Activated CD4-positive, alpha-beta T cell treated with anti-CD3 and anti-CD28 coated beads, Interleukin-2, amount 10 ng/mL, durations not matched to agents 24 days and 14 days (primary cell): Measurements from ENCODE around the gene SNCAIP. TPM values are rescaled to one million over a fixed set of nuclear protein-coding genes. Genes with fewer than 3 reads are reported as not detected.

Experiments
- DNase-seq: peaks from one replicate; pipeline ENCODE4 v3.0.0; 2022
- H3K27ac Mint-ChIP-seq: one replicate; pipeline ENCODE4 v1.8.0; 2022; ENCODE audit warnings: mild to moderate bottlenecking, mixed read lengths
- H3K27me3 Mint-ChIP-seq: one replicate; pipeline ENCODE4 v1.8.0; 2022; ENCODE audit warnings: mixed read lengths
- H3K36me3 Mint-ChIP-seq: one replicate; pipeline ENCODE4 v1.8.0; 2022; ENCODE audit warnings: low read depth, mild to moderate bottlenecking, mixed read lengths
- H3K4me1 Mint-ChIP-seq: one replicate; pipeline ENCODE4 v1.8.0; 2021; ENCODE audit warnings: mixed read lengths
- H3K4me3 Mint-ChIP-seq: one replicate; pipeline ENCODE4 v1.8.0; 2022; ENCODE audit warnings: mild to moderate bottlenecking, moderate library complexity, mixed read lengths
- H3K9me3 Mint-ChIP-seq: one replicate; pipeline ENCODE4 v1.8.0; 2021; ENCODE audit warnings: mixed read lengths
- intact Hi-C: fragments of 100-400 bp; cut with micrococcal nuclease; formaldehyde crosslinking; loops from one replicate; pipeline ENCODE4 v1.15.1; 2023
- total RNA-seq: library from RNA; stranded (reverse); gene quantifications from 2 replicates; pipeline ENCODE4 v1.2.3, GENCODE V29; 2022

The SNCAIP gene
- total RNA-seq, 1 donor from 2014 or later: not detected

DNA sequence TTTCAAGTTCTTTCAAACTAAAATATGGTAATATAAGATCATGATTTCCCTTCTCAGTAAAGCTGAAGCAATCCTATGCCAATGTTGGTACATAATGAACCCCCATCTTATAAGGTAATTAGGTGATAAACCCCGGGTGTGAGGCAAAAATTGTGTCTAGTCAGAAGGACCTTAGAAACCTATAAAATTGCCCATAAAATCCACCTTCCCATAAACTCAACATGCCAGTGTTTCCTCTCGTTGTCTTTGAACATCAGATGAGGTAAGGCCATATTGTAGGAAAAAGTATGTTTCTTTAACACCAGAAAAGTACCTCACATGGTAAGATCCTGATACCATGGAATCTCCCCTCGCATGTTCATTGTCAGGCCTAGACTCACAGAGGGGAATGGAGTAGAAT lies 43.3 kb downstream of the SNCAIP start:
- Mint-ChIP-seq H3K4me3 (no peak overlapping the region), H3K4me1 (no peaks in the 10 kb centered on the region), H3K27ac (no peak overlapping the region), H3K27me3 (no peaks in the 10 kb centered on the region), H3K9me3 (no peaks in the 10 kb centered on the region), H3K36me3 (no peaks in the 10 kb centered on the region)
- DNase-seq: no peak
- intact Hi-C loops: no loop called here

DNA sequence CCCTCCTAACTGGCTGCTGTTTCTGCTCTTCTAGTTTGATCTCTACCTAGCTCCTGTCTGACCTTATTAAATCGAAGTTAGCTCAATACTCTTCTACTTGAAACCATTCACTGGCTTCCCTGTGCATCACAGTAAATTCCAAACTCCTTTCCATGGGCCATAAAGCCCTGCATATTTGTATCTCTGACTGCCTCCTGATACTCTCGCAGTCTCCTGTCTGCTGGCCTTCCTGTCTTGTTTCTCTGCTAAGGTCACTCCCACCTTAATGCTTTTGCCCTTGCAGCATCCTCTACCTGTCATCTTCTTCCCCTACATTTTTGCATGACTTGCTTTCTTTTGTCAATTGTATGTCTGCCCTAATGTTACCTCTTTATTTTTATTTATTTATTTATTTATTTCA lies 44.8 kb downstream of the SNCAIP start:
- no peaks in the 10 kb centered on the region for H3K36me3 Mint-ChIP-seq
- H3K27ac Mint-ChIP-seq: no peak overlapping the region
- H3K4me1 Mint-ChIP-seq: no peaks in the 10 kb centered on the region
- H3K4me3 Mint-ChIP-seq: no peak overlapping the region
- H3K9me3 Mint-ChIP-seq: no peaks in the 10 kb centered on the region
- intact Hi-C loops: no loop called here
- no peaks in the 10 kb centered on the region for H3K27me3 Mint-ChIP-seq
- no peak for DNase-seq

DNA sequence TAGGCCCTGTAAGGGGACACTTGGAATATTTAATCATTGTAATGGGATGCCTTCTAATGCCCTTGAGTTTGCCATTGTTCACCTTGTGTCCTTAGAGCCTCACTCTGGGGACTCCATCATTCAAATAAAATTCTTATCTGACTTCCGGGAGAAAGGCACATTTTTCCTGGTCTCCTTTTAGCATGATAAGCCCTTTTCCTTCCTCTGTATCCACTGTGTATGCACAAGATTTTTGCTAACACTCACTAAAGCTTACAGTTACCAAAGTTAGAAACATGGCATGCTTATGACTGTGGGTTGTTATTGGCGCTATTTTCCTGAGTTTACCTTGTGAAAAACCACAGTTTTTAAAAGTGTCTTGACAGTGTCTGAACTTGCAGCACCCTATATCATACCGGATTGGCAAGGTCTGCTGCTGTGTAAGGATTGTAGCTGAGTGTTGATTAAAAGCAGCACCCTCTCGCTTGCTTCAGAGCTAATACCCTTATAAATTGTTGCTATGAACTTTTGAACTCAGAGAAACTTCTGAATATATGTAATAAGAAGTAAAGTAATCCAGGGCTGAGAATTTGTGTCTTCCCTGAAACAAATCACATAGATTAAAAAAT lies 46.4 kb downstream of the SNCAIP start:
- intact Hi-C loops: no loop called here
- no peaks in the 10 kb centered on the region for H3K36me3 Mint-ChIP-seq
- H3K4me3 Mint-ChIP-seq: no peak overlapping the region
- H3K9me3 Mint-ChIP-seq: no peaks in the 10 kb centered on the region
- H3K4me1 Mint-ChIP-seq: no peaks in the 10 kb centered on the region
- no peak for DNase-seq
- H3K27me3 Mint-ChIP-seq: no peaks in the 10 kb centered on the region
- no peak overlapping the region for H3K27ac Mint-ChIP-seq

GRCh38 chr5:122362361-122362760 lies 50.3 kb downstream of the SNCAIP start:
- intact Hi-C loops: no loop called here
- Mint-ChIP-seq H3K27ac (no peak overlapping the region), H3K9me3 (no peaks in the 10 kb centered on the region), H3K4me1 (no peaks in the 10 kb centered on the region), H3K36me3 (no peaks in the 10 kb centered on the region), H3K27me3 (no peaks in the 10 kb centered on the region), H3K4me3 (no peak overlapping the region)
- no peak for DNase-seq

- no peak for DNase-seq
- Mint-ChIP-seq H3K4me3 (no peak overlapping the region), H3K27me3 (no peaks in the 10 kb centered on the region), H3K27ac (no peak overlapping the region), H3K4me1 (no peaks in the 10 kb centered on the region), H3K36me3 (no peaks in the 10 kb centered on the region), H3K9me3 (no peaks in the 10 kb centered on the region)
- intact Hi-C loops: no loop called here
Observed at GRCh38 chr5:122363623-122364022, 51.6 kb downstream of the SNCAIP start.

- H3K36me3 Mint-ChIP-seq: no peaks in the 10 kb centered on the region
- DNase-seq: no peak
- no peaks in the 10 kb centered on the region for H3K4me1 Mint-ChIP-seq
- no peaks in the 10 kb centered on the region for H3K27me3 Mint-ChIP-seq
- intact Hi-C loops: no loop called here
- H3K9me3 Mint-ChIP-seq: no peaks in the 10 kb centered on the region
- no peak overlapping the region for H3K27ac Mint-ChIP-seq
- H3K4me3 Mint-ChIP-seq: no peak overlapping the region
Observed at GRCh38 chr5:122366501-122366900, 54.5 kb downstream of the SNCAIP start.

- H3K4me3 Mint-ChIP-seq: no peak overlapping the region
- intact Hi-C loops: no loop called here
- H3K4me1 Mint-ChIP-seq: no peaks in the 10 kb centered on the region
- H3K9me3 Mint-ChIP-seq: no peaks in the 10 kb centered on the region
- no peak overlapping the region for H3K27ac Mint-ChIP-seq
- H3K36me3 Mint-ChIP-seq: no peaks in the 10 kb centered on the region
- H3K27me3 Mint-ChIP-seq: no peaks in the 10 kb centered on the region
- DNase-seq: no peak
Observed at GRCh38 chr5:122367456-122367855, 55.4 kb downstream of the SNCAIP start.

GRCh38 chr5:122368510-122369251 lies 56.6 kb downstream of the SNCAIP start:
- Mint-ChIP-seq H3K4me3 (no peak overlapping the region), H3K27ac (no peak overlapping the region), H3K36me3 (no peaks in the 10 kb centered on the region), H3K4me1 (no peaks in the 10 kb centered on the region), H3K27me3 (no peaks in the 10 kb centered on the region), H3K9me3 (no peaks in the 10 kb centered on the region)
- DNase-seq: no peak
- intact Hi-C loops: no loop called here

DNA sequence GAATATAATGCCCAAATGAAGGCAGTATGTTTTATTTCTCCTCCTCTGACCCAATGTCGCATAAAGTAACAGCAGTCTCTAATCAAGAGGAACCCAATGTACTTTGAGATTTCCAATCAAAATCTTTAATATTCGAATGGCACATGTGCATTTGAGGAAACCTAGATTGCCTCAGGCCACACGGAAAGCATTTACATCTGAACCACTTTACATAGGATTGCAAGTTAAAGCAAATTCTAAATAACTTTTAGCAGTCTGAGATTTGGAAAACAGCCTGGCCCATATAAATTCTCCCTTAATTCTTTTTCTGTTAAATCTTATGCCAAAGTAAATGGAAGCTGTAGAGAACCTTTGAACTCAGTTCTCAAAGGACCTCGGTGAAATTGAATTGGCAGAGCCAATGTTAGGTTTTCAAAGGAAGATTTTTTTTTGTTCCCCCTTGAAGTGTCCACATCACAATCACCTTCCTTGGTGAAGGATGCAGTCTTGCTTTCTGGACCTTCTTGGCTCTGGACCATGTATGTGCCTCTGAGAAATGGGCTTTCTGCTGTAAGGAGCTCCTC lies 57.3 kb downstream of the SNCAIP start:
- no peak overlapping the region for H3K27ac Mint-ChIP-seq
- no peaks in the 10 kb centered on the region for H3K9me3 Mint-ChIP-seq
- DNase-seq: no peak
- no peak overlapping the region for H3K4me3 Mint-ChIP-seq
- H3K4me1 Mint-ChIP-seq: no peaks in the 10 kb centered on the region
- no peaks in the 10 kb centered on the region for H3K36me3 Mint-ChIP-seq
- no peaks in the 10 kb centered on the region for H3K27me3 Mint-ChIP-seq
- intact Hi-C loops: no loop called here

GRCh38 chr5:122371511-122372151 lies 59.6 kb downstream of the SNCAIP start:
- no peak overlapping the region for H3K27ac Mint-ChIP-seq
- no peak for DNase-seq
- no peaks in the 10 kb centered on the region for H3K36me3 Mint-ChIP-seq
- H3K4me3 Mint-ChIP-seq: no peak overlapping the region
- intact Hi-C loops: no loop called here
- H3K9me3 Mint-ChIP-seq: no peaks in the 10 kb centered on the region
- no peaks in the 10 kb centered on the region for H3K4me1 Mint-ChIP-seq
- H3K27me3 Mint-ChIP-seq: no peaks in the 10 kb centered on the region

DNA sequence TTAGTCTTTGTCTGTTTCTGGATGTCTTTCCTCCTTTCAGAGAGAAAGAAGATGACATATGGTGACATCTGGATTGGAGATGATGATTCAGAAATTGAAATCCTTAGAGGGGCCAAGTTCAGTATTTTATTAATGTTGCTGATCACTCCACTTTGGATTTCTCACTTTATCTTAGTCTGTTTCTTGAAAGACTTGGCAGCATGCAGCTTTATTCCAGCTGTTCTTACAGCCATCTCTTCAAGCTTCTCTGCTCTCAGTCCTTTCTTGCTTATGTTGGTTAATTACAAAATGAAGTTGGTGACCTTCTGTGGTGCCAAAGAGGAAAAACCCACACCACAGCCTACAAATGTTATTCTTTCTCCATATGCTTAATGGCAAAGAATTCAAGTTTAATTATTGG lies 62.1 kb downstream of the SNCAIP start:
- intact Hi-C loops: no loop called here
- Mint-ChIP-seq H3K27ac (no peak overlapping the region), H3K4me3 (no peak overlapping the region), H3K27me3 (no peaks in the 10 kb centered on the region), H3K9me3 (no peaks in the 10 kb centered on the region), H3K4me1 (no peaks in the 10 kb centered on the region), H3K36me3 (no peaks in the 10 kb centered on the region)
- DNase-seq: no peak

DNA sequence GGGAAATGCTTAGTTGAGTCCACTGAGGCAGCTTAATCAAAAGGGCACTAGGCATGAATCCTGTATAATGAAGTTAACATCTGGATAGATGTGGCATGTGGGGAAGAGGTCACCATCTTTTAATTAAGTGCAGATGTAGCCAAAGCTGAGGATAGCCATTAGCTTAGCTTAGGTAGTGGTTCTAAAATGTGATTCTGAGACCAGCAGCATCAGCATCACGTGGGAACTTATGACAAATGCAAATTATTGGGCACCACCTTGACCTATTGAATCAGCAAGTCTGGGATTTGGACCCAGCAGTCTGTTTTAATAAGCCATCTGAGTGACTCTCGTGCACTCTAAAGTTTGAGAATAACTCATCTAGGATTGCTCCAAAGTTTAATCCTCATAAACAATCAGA lies 63.8 kb downstream of the SNCAIP start:
- intact Hi-C loops: no loop called here
- H3K9me3 Mint-ChIP-seq: no peaks in the 10 kb centered on the region
- no peaks in the 10 kb centered on the region for H3K36me3 Mint-ChIP-seq

GRCh38 chr5:122376250-122376649 lies 64.2 kb downstream of the SNCAIP start:
- Mint-ChIP-seq H3K4me1 (no peaks in the 10 kb centered on the region), H3K36me3 (no peaks in the 10 kb centered on the region), H3K4me3 (no peak overlapping the region), H3K27ac (no peak overlapping the region), H3K27me3 (no peaks in the 10 kb centered on the region), H3K9me3 (no peaks in the 10 kb centered on the region)
- intact Hi-C loops: no loop called here
- DNase-seq: no peak

More for the DNA sequence above, 63.8 kb downstream of the SNCAIP start:
- Mint-ChIP-seq H3K4me3 (no peak overlapping the region), H3K27me3 (no peaks in the 10 kb centered on the region), H3K4me1 (no peaks in the 10 kb centered on the region), H3K27ac (no peak overlapping the region)
- no peak for DNase-seq

DNA sequence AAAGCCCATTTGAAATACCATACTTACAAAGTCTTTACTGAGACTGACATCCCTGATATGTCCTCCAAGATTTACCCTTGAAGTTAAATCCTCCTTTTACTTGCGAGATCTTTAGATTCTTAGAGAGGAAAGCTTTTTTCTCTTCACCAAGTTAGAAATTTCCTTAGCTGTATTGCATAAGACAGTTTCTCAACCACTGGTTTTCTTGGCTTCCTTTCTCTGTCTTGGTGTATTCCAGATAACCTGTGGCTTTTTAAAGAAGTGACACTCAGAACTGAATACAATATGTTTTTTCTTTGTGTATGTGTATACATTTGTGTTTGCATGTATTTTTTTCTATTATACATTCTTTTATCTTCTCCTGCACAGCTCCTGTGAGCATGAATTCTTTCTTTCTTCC lies 65.0 kb downstream of the SNCAIP start:
- Mint-ChIP-seq H3K4me3 (no peak overlapping the region), H3K4me1 (no peaks in the 10 kb centered on the region), H3K27ac (no peak overlapping the region), H3K36me3 (no peaks in the 10 kb centered on the region), H3K27me3 (no peaks in the 10 kb centered on the region), H3K9me3 (peaks cover 2% of the 10 kb centered on the region)
- DNase-seq: no peak
- intact Hi-C loops: no loop called here
